SU-DHL-6 (cell line): ENCODE data around the gene KIF16B.

ENCODE experiments used
- CTCF ChIP-seq: fragments of 200-600 bp; sonication (generic); IDR thresholded peaks from one replicate; pipeline ENCODE4 v1.5.1; 2017; ENCODE audit warnings: antibody characterized with exemption, mild to moderate bottlenecking, low read length, moderate library complexity; ENCODE audit not compliant: insufficient read depth, poor library complexity, severe bottlenecking
- EZH2phosphoT487 ChIP-seq: fragments of 200-600 bp; sonication (generic), shearing (Covaris generic); conservative IDR thresholded peaks from 2 replicates; pipeline ENCODE4 v1.6.1; 2018; ENCODE audit warnings: mild to moderate bottlenecking, antibody characterized with exemption, low read length, moderate library complexity, mixed read lengths

- TF ChIP-seq CTCF (no peak), EZH2phosphoT487 (no peak)
These were observed 280.9 kb downstream of the KIF16B start for GRCh38 chr20:16292226-16292880.
